AG09319 (cell line): ENCODE data around the gene RAB34.

ENCODE experiments used
- DNase-seq: peaks from one replicate; pipeline ENCODE4 v3.0.0-alpha.2; 2010; ENCODE audit warnings: low read depth; ENCODE audit errors: extremely low read depth
- TF ChIP-seq, protein P1 (sequence below): IDR thresholded peaks from 2 replicates; pipeline ENCODE4 v1.5.1; 2011; ENCODE audit warnings: low read depth, mild to moderate bottlenecking, inconsistent platforms, low read length, moderate library complexity

Gene RAB34

DNA sequence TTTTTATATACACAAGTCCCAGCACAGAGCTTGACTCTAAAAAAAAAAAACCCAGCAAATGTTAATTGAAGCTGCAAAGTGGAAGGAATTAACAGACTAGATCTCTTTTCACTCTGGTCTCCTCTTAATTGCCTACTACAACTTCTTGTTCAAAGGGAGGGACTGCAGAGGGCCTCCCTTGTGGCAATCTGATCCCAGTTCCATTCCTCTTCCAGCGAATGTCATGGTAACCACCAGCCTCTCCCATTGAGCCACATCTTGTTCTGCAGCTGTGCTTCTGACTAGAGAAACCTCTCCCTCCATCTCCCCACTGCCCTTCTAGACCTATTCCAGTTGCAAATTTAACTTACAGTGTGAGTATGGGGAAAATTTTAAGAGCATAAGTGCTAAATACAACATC lies 49.8 kb downstream of the RAB34 start:
- TF ChIP-seq, protein P1, sequence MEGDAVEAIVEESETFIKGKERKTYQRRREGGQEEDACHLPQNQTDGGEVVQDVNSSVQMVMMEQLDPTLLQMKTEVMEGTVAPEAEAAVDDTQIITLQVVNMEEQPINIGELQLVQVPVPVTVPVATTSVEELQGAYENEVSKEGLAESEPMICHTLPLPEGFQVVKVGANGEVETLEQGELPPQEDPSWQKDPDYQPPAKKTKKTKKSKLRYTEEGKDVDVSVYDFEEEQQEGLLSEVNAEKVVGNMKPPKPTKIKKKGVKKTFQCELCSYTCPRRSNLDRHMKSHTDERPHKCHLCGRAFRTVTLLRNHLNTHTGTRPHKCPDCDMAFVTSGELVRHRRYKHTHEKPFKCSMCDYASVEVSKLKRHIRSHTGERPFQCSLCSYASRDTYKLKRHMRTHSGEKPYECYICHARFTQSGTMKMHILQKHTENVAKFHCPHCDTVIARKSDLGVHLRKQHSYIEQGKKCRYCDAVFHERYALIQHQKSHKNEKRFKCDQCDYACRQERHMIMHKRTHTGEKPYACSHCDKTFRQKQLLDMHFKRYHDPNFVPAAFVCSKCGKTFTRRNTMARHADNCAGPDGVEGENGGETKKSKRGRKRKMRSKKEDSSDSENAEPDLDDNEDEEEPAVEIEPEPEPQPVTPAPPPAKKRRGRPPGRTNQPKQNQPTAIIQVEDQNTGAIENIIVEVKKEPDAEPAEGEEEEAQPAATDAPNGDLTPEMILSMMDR, result no peak
- DNase-seq, result no peak

DNA sequence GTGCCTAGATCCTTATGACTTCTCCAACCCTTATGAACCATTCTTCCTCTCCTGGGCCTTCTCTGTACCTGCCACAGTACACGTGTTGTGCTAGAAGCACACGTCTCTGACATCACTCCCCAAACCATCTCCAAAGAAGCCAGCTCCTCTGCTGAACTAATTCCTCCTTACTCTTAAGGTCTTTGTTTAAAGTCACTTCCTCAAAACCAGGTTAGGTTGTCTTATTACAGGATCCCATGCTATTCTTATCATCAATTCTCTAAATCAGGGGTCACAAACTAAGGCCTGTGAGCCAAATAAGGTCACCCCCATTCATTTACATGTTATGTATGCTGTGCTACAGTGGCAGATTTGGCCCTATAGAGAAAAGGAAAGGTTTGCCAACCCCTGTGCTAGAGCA lies 51.7 kb downstream of the RAB34 start:
- DNase-seq, result no peak
- TF ChIP-seq, protein P1, result no peak
